ENCODE data around the gene BLOC1S1.
A peak's percentile ranks its signal among the peaks of the same experiment; 100 is the strongest.

The BLOC1S1 gene

DNA sequence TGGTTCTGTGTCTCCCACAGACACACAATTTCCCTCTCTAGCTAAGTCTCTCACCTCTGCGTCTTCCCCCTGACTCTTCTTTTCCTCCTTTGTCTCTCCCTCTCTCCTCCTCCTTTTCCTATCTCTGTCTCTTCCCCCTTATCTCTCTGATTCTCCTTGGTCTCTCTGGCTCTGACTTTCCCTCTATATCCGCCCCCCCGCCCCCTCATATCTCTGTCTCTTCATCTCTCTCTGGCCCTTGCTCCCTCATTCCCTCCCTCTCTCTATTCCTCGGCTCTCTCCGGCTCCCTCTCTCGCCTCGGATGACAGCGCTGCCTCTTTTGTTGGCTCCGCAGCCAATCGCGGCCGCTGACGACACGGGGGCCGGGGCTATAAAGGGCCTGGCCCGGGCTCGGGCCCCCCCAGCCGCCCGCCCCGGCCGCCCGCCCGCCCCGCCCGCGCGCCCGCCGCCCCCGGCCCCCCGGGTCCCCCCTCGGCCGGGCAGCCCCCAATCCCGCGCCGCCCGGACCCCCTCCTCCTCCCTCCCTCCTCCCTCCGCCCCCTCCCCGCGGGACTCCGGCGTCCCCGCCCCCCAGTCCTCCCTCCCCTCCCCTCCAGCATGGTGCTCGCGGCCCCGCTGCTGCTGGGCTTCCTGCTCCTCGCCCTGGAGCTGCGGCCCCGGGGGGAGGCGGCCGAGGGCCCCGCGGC lies 27.0 kb downstream of the BLOC1S1 start, which contains the start of gene GDF11:
GDF11 (plus strand) TSS at position 404 of the 687 bp plus-strand sequence; CDS start at position 599, 195 bp downstream.
- no peak for DNase-seq (ENCODE audit: low read depth)

DNA sequence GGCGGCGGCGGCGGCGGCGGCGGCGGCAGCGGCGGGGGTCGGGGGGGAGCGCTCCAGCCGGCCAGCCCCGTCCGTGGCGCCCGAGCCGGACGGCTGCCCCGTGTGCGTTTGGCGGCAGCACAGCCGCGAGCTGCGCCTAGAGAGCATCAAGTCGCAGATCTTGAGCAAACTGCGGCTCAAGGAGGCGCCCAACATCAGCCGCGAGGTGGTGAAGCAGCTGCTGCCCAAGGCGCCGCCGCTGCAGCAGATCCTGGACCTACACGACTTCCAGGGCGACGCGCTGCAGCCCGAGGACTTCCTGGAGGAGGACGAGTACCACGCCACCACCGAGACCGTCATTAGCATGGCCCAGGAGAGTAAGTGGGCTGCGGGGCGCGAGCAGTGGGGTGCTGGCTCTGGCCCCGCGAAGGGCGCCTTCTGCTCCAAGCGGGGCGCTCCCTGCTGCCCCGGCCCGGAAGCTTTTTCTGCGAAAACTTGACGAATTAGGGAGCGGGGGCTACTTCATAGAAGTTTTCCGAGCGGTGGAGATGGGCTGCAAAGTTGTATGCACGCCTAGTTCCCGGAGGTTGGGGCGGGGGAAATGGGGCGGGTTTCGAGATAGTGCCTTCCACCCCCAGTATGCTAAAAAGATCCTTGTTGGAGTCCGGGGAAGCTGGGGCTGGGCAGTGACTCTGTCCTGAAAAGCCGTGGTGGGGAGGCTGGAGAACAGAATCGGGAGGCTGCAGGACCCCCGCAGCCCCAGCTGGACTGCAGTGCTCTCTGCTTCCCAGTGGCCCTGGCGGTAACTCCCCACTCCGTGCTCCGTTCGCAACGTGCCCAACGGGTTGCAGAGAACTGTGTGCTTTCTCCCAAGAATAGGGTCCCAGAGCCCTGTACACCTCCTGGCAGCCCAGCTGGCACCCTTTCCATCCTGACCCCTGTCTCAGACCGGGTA lies 27.8 kb downstream of the BLOC1S1 start:
- DNase-seq (ENCODE audit: low read depth) = no peak
- TF ChIP-seq, protein P1, sequence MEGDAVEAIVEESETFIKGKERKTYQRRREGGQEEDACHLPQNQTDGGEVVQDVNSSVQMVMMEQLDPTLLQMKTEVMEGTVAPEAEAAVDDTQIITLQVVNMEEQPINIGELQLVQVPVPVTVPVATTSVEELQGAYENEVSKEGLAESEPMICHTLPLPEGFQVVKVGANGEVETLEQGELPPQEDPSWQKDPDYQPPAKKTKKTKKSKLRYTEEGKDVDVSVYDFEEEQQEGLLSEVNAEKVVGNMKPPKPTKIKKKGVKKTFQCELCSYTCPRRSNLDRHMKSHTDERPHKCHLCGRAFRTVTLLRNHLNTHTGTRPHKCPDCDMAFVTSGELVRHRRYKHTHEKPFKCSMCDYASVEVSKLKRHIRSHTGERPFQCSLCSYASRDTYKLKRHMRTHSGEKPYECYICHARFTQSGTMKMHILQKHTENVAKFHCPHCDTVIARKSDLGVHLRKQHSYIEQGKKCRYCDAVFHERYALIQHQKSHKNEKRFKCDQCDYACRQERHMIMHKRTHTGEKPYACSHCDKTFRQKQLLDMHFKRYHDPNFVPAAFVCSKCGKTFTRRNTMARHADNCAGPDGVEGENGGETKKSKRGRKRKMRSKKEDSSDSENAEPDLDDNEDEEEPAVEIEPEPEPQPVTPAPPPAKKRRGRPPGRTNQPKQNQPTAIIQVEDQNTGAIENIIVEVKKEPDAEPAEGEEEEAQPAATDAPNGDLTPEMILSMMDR (IDR thresholded peaks at IDR 0.05; ENCODE audit: control insufficient read depth, insufficient read depth, low read depth, low read length, missing control alignments) = peak; percentile 14
- peak overlapping the region; percentile 62 for H3K4me3 ChIP-seq (ENCODE audit: control insufficient read depth, low read depth, low read length)

More for the DNA sequence above, 27.0 kb downstream of the BLOC1S1 start, which contains the start of gene GDF11:
- TF ChIP-seq, protein P1 (IDR thresholded peaks at IDR 0.05; ENCODE audit: control insufficient read depth, insufficient read depth, low read depth, low read length, missing control alignments) = no peak
- peak within 1 kb of the TSS; percentile 62 for H3K4me3 ChIP-seq (ENCODE audit: control insufficient read depth, low read depth, low read length)

DNA sequence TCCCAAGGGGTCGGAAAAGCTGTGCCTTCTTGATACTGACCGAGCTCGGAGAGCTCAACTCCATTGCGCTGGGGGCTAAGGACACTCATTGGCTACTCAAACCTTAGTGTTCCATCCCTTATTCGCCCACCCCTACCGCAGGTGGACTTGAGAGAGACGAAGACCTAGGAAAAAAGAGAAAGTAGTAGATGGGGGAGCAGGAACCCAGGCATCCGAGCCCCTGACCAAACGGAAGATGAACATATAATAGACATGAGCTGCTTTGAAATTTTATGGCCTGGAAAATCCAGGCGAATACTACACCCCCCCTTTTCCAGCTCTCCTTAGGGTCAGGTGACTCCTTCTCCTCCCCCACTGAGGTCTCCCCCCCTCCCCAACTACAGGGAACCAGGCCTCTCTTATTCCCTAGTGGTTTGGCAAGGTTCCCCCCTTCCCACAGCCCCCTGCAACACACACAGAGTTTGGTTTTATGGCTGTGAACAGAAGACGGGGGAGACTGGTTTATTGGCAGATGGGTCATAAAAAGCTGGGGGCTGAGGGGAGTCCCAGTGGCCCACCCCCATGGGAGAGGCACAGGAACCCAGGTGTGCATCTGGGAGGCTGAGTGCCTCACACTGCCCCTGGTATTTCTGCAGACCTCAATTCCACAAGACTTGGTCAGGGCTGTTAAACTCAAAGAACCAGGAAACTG lies 28.6 kb downstream of the BLOC1S1 start:
- H3K4me3 ChIP-seq (ENCODE audit: control insufficient read depth, low read depth, low read length) = peak overlapping the region; percentile 62
- DNase-seq (ENCODE audit: low read depth) = no peak
- TF ChIP-seq, protein P1 (IDR thresholded peaks at IDR 0.05; ENCODE audit: control insufficient read depth, insufficient read depth, low read depth, low read length, missing control alignments) = no peak

DNA sequence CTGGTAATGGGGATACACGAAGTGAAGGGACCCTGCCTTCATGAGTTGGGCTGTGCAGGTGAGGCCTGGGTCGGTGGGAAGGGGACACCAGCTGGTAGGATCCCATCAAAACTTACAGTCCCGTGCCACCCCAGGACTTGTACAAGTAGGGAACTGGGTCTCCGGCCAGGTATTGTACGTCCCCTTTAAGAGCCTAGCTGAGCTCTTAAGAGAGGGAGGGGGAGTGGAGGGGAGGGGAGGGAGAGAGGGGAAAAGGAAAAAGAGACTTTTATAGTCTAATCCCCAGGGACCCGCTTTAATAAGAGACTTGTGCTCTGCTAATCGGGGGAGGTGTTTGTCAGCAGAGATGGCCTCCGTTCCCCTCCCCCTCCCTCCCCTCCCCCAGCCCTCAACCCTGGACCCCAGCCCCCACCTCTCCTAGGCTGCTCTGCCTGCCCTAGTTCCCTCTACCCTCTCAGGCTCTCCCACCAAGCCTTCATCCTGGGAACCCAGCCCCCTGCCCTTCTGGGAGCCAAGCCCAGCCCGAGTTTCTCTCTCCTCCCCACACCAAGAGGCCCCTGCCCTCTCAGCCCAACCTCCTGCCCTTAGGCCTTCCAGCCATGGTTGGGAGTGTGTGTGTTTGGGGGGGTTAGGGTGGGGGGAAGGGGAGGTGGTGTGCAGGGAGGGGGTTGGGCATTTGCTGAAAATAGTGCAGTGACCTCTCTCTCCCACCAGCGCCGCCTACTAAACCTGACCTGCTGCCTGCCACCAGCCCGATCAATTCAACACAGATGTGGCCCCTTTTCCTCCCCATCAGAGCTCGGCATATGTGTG lies 29.7 kb downstream of the BLOC1S1 start:
- TF ChIP-seq, protein P1 (IDR thresholded peaks at IDR 0.05; ENCODE audit: control insufficient read depth, insufficient read depth, low read depth, low read length, missing control alignments) = no peak
- no peak for DNase-seq (ENCODE audit: low read depth)
- H3K4me3 ChIP-seq (ENCODE audit: control insufficient read depth, low read depth, low read length) = no peak overlapping the region

DNA sequence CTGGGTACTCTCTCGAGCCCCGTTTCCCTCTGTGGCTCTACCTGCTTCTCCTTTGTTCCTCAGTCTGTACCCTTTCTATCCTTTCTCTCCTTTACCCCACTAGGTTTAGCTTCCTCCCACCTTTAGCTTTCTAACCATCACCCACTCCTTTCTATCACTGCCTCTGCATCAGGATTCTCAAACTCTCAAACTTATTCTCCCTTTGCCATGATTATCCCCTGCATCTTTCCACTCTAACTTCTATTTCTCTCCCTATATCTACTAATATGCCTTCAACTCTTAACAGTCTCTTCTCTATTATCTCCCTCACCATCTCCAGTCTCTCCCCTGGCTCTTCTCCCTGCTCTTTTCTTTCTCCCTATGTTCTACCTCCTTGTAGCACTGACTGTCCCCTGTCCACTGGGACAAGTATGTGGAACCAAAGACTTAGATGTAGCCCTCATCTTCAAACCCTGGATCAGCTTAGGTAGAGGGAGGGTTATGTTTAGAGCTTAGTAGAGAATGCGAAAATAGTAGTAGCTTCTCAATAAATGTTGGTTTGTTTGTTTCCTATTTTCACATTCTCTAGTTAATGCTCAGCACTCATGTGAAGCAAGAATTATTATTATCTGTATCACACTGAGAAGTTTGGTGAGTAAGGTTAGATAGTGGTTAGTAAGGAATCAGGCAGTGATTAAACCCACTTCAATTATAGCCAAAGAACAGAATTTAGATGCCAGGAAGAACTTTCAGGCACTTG lies 30.5 kb downstream of the BLOC1S1 start:
- TF ChIP-seq, protein P1 (IDR thresholded peaks at IDR 0.05; ENCODE audit: control insufficient read depth, insufficient read depth, low read depth, low read length, missing control alignments) = no peak
- no peak for DNase-seq (ENCODE audit: low read depth)
- no peak overlapping the region for H3K4me3 ChIP-seq (ENCODE audit: control insufficient read depth, low read depth, low read length)

Data from AG09309 (cell line).